ENCODE data around the gene LIN54.

DNA sequence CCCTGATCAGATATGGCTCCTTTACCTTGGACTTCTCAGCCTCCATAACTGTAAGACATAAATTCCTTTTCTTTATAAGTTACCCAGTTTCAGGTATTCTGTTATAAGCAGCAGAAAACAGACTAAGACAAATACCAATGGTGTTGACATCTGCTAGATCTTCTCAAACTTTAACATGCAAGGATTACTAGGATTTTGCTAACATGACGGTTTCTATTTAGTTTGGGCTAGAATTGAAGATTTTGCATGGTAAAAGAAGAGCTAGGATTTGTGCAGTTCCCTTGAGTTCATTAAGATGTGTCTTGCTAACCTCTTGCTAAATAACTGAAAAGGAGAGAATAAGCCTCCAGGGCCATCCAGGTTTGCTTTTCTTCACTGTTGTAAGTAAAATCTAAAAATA, 19.1 kb upstream of the LIN54 start:
- TF ChIP-seq, protein P1, sequence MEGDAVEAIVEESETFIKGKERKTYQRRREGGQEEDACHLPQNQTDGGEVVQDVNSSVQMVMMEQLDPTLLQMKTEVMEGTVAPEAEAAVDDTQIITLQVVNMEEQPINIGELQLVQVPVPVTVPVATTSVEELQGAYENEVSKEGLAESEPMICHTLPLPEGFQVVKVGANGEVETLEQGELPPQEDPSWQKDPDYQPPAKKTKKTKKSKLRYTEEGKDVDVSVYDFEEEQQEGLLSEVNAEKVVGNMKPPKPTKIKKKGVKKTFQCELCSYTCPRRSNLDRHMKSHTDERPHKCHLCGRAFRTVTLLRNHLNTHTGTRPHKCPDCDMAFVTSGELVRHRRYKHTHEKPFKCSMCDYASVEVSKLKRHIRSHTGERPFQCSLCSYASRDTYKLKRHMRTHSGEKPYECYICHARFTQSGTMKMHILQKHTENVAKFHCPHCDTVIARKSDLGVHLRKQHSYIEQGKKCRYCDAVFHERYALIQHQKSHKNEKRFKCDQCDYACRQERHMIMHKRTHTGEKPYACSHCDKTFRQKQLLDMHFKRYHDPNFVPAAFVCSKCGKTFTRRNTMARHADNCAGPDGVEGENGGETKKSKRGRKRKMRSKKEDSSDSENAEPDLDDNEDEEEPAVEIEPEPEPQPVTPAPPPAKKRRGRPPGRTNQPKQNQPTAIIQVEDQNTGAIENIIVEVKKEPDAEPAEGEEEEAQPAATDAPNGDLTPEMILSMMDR (IDR thresholded peaks at IDR 0.05) = no peak
- TF ChIP-seq POLR2A (IDR thresholded peaks at IDR 0.05) = no peak
